H9 (cell line): ENCODE results near the gene DAPK1. TPM values are rescaled to one million over a fixed set of nuclear protein-coding genes. Genes with fewer than 3 reads are reported as not detected.

ENCODE experiments used
- DNase-seq: peaks from one replicate; pipeline ENCODE4 v3.0.0-alpha.2; 2017
- H2AFZ ChIP-seq: one replicate; pipeline ENCODE4 v1.6.1; 2013; ENCODE audit warnings: mild to moderate bottlenecking, low read length, control low read depth, moderate library complexity
- H2AK5ac ChIP-seq: 2 replicates; pipeline ENCODE4 v1.6.1; 2013; ENCODE audit warnings: low read length, control low read depth, mixed read lengths; ENCODE audit not compliant: insufficient read length
- H2BK120ac ChIP-seq: one replicate; pipeline ENCODE4 v1.6.1; 2013; ENCODE audit warnings: low read depth, mild to moderate bottlenecking, low read length, control low read depth, inconsistent platforms; ENCODE audit not compliant: poor library complexity, severe bottlenecking
- H2BK12ac ChIP-seq: 2 replicates; pipeline ENCODE4 v1.6.1; 2013; ENCODE audit warnings: low read length, control low read depth, mixed read lengths, low read depth; ENCODE audit not compliant: insufficient read length
- H2BK15ac ChIP-seq: 2 replicates; pipeline ENCODE4 v1.6.1; 2013; ENCODE audit warnings: low read depth, low read length, control low read depth
- H2BK20ac ChIP-seq: one replicate; pipeline ENCODE4 v1.6.1; 2013; ENCODE audit warnings: low read depth, mild to moderate bottlenecking, low read length, control low read depth, inconsistent platforms; ENCODE audit not compliant: poor library complexity, severe bottlenecking
- H2BK5ac ChIP-seq: 2 replicates; pipeline ENCODE4 v1.6.1; 2013; ENCODE audit warnings: low read length, control low read depth, mixed read lengths; ENCODE audit not compliant: insufficient read length
- H3K14ac ChIP-seq: 2 replicates; pipeline ENCODE4 v1.6.1; 2013; ENCODE audit warnings: low read length, control low read depth; ENCODE audit not compliant: insufficient read depth
- H3K18ac ChIP-seq: 2 replicates; pipeline ENCODE4 v1.6.1; 2013; ENCODE audit warnings: low read depth, mild to moderate bottlenecking, mixed read lengths, low read length, control low read depth; ENCODE audit not compliant: insufficient read length
- H3K23ac ChIP-seq: 2 replicates; pipeline ENCODE4 v1.6.1; 2013; ENCODE audit warnings: low read length, control low read depth, mixed read lengths, low read depth; ENCODE audit not compliant: insufficient read length
- H3K23me2 ChIP-seq: 2 replicates; pipeline ENCODE4 v1.6.1; 2013; ENCODE audit warnings: low read depth, mild to moderate bottlenecking, mixed read lengths, low read length, control low read depth; ENCODE audit not compliant: insufficient read length, poor library complexity, severe bottlenecking
- H3K27ac ChIP-seq: 2 replicates; pipeline ENCODE4 v1.5.1; 2013; ENCODE audit warnings: low read length, control low read depth, mixed read lengths, low read depth; ENCODE audit not compliant: insufficient read length
- H3K27me3 ChIP-seq: 2 replicates; pipeline ENCODE4 v1.6.1; 2013; ENCODE audit warnings: low read length, control low read depth, inconsistent platforms; ENCODE audit not compliant: insufficient read depth
- H3K4ac ChIP-seq: 2 replicates; pipeline ENCODE4 v1.6.1; 2013; ENCODE audit warnings: low read depth, mild to moderate bottlenecking, control low read depth, inconsistent platforms, low read length, moderate library complexity
- H3K4me1 ChIP-seq: 2 replicates; pipeline ENCODE4 v1.6.1; 2013; ENCODE audit warnings: low read length, control low read depth, inconsistent platforms; ENCODE audit not compliant: insufficient read depth
- H3K4me2 ChIP-seq: 2 replicates; pipeline ENCODE4 v1.6.1; 2013; ENCODE audit warnings: low read length, control low read depth, mixed read lengths; ENCODE audit not compliant: insufficient read length, insufficient read depth
- H3K56ac ChIP-seq: 2 replicates; pipeline ENCODE4 v1.6.1; 2013; ENCODE audit warnings: low read depth, mild to moderate bottlenecking, mixed read lengths, low read length, control low read depth; ENCODE audit not compliant: insufficient read length
- H3K79me1 ChIP-seq: 2 replicates; pipeline ENCODE4 v1.6.1; 2013; ENCODE audit warnings: low read depth, mild to moderate bottlenecking, moderate library complexity, low read length, control low read depth, inconsistent platforms; ENCODE audit not compliant: insufficient read depth, poor library complexity, severe bottlenecking
- H3K79me2 ChIP-seq: 2 replicates; pipeline ENCODE4 v1.6.1; 2013; ENCODE audit warnings: low read length, control low read depth, inconsistent platforms; ENCODE audit not compliant: insufficient read depth
- H3K9ac ChIP-seq: 2 replicates; pipeline ENCODE4 v1.6.1; 2013; ENCODE audit warnings: low read length, control low read depth, mixed read lengths; ENCODE audit not compliant: insufficient read length; ENCODE audit errors: extremely low read depth
- H3K9me3 ChIP-seq: one replicate; pipeline ENCODE4 v1.6.1; 2013; ENCODE audit warnings: low read depth, low read length, inconsistent platforms; ENCODE audit not compliant: control insufficient read depth
- H3T11ph ChIP-seq: one replicate; pipeline ENCODE4 v1.6.1; 2013; ENCODE audit warnings: mild to moderate bottlenecking, low read length, control low read depth, inconsistent platforms
- H4K20me1 ChIP-seq: one replicate; pipeline ENCODE4 v1.6.1; 2013; ENCODE audit not compliant: control insufficient read depth, insufficient read length, insufficient read depth
- H4K5ac ChIP-seq: 2 replicates; pipeline ENCODE4 v1.6.1; 2013; ENCODE audit warnings: low read depth, mild to moderate bottlenecking, mixed read lengths, low read length, control low read depth; ENCODE audit not compliant: insufficient read length
- H4K8ac ChIP-seq: replicated peaks from 2 replicates; pipeline ENCODE4 v1.6.1; 2013; ENCODE audit warnings: low read length, control low read depth, mixed read lengths, low read depth; ENCODE audit not compliant: insufficient read length
- H4K91ac ChIP-seq: 2 replicates; pipeline ENCODE4 v1.6.1; 2013; ENCODE audit warnings: low read depth, mild to moderate bottlenecking, moderate library complexity, mixed read lengths, low read length, control low read depth; ENCODE audit not compliant: insufficient read length
- H3K27ac Mint-ChIP-seq, 3 experiments: 2 replicates in 2 of 3; 3 replicates in 1 of 3; pipeline ENCODE4 v1.8.0; 2020 to 2021; ENCODE audit warnings: mixed read lengths in 3 of 3, mild to moderate bottlenecking in 1 of 3, moderate library complexity in 1 of 3
- H3K27me3 Mint-ChIP-seq: 2 replicates; pipeline ENCODE4 v1.8.0; 2021; ENCODE audit warnings: low read depth, mild to moderate bottlenecking, moderate library complexity, mixed read lengths
- H3K36me3 Mint-ChIP-seq, 3 experiments: 2 replicates in 2 of 3; 3 replicates in 1 of 3; pipeline ENCODE4 v1.8.0; 2020 to 2021; ENCODE audit warnings: low read depth in 3 of 3, mixed read lengths in 3 of 3; ENCODE audit not compliant: insufficient read depth in 1 of 3
- H3K4me1 Mint-ChIP-seq, 2 experiments: 2 replicates each; pipeline ENCODE4 v1.8.0; 2020; ENCODE audit warnings: mixed read lengths in 2 of 2
- H3K4me3 Mint-ChIP-seq, 2 experiments: 2 replicates in 1 of 2; 3 replicates in 1 of 2; pipeline ENCODE4 v1.8.0; 2020 to 2021; ENCODE audit warnings: mild to moderate bottlenecking in 2 of 2, mixed read lengths in 2 of 2, moderate library complexity in 1 of 2
- H3K9me3 Mint-ChIP-seq, 2 experiments: 2 replicates in 1 of 2; 3 replicates in 1 of 2; pipeline ENCODE4 v1.8.0; 2020; ENCODE audit warnings: mild to moderate bottlenecking in 2 of 2, mixed read lengths in 2 of 2, moderate library complexity in 1 of 2
- WGBS: extraction: QIAGEN DNeasy Blood & Tissue Kit; methylation state at CpG from one replicate; pipeline ENCODE4 v1.1.7; 2013; ENCODE audit warnings: missing lambda C conversion rate, low lambda C conversion rate, mixed read lengths; ENCODE audit not compliant: insufficient read length; ENCODE audit errors: extremely low coverage; 5-methylcytosine and 5-hydroxymethylcytosine counted together
- total RNA-seq: library from RNA; stranded (reverse); gene quantifications from 2 replicates; pipeline ENCODE4 v1.2.1, GENCODE V29; 2021
- TF ChIP-seq, protein P1 (sequence below): fragments of 200-600 bp; sonication (generic); conservative IDR thresholded peaks from 3 replicates; pipeline ENCODE4 v1.8.0; 2021; ENCODE audit warnings: antibody characterized with exemption, mild to moderate bottlenecking

DAPK1 gene
- total RNA-seq, 1 experiment from 2014 or later, result 79.4 TPM

DNA sequence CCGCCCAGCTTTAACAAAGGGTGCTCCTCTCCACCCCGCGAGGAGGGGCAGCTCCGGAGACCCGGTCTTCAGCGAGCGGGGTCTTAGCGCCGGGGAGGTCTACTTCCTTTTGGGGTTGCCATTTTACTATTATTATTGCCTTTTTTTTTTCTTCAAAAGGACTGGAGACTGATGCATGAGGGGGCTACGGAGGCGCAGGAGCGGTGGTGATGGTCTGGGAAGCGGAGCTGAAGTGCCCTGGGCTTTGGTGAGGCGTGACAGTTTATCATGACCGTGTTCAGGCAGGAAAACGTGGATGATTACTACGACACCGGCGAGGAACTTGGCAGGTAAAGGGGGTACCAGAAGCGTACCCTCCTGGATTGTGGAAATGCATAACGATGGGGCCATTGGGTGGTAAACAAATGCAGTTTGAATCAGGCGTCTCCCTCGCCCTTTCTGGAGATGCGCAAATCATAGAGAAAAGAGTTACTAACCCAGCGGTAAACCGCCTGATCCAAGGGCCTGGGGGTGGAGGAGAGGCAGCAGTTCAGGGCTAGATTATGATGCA lies 1.2 kb downstream of the DAPK1 start:
- TF ChIP-seq, protein P1, sequence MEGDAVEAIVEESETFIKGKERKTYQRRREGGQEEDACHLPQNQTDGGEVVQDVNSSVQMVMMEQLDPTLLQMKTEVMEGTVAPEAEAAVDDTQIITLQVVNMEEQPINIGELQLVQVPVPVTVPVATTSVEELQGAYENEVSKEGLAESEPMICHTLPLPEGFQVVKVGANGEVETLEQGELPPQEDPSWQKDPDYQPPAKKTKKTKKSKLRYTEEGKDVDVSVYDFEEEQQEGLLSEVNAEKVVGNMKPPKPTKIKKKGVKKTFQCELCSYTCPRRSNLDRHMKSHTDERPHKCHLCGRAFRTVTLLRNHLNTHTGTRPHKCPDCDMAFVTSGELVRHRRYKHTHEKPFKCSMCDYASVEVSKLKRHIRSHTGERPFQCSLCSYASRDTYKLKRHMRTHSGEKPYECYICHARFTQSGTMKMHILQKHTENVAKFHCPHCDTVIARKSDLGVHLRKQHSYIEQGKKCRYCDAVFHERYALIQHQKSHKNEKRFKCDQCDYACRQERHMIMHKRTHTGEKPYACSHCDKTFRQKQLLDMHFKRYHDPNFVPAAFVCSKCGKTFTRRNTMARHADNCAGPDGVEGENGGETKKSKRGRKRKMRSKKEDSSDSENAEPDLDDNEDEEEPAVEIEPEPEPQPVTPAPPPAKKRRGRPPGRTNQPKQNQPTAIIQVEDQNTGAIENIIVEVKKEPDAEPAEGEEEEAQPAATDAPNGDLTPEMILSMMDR, result no peak
- Histone ChIP-seq H3K79me2 (peaks cover 11% of the 10 kb centered on the region; the same call in 1 of the 2 replicates), H3K4me1 (no peaks in the 10 kb centered on the region), H4K5ac (no peak overlapping the region), H3T11ph (no peak overlapping the region), H3K27ac (no peak overlapping the region), H4K20me1 (no peaks in the 10 kb centered on the region), H3K4me2 (peak overlapping the region; percentile 85), H3K23me2 (peaks cover 11% of the 10 kb centered on the region), H2BK20ac (no peak overlapping the region), H2AK5ac (no peak overlapping the region), H3K27me3 (no peaks in the 10 kb centered on the region), H3K79me1 (peaks cover 3% of the 10 kb centered on the region), H3K9ac (peak overlapping the region; percentile 64), H3K23ac (no peak overlapping the region), H3K18ac (peak overlapping the region; percentile 82), H3K4ac (no peak overlapping the region), H4K8ac (no peak overlapping the region), H2BK15ac (no peak overlapping the region), H2BK12ac (no peak overlapping the region), H2BK5ac (no peak overlapping the region), H3K9me3 (no peaks in the 10 kb centered on the region), H2BK120ac (no peak overlapping the region), H3K14ac (peak overlapping the region; percentile 79; the same call in 1 of the 2 replicates), H3K56ac (no peak overlapping the region), H4K91ac (no peak overlapping the region), H2AFZ (no peak overlapping the region)
- peaks cover 11% of the 10 kb centered on the region for H3K27me3 Mint-ChIP-seq
- peaks cover 26 to 30% (median 26%) of the 10 kb centered on the region in 3 experiments for H3K36me3 Mint-ChIP-seq
- DNase-seq, result peak; percentile 32
- H3K4me1 Mint-ChIP-seq, result peaks cover 34 to 41% of the 10 kb centered on the region in 2 experiments
- H3K9me3 Mint-ChIP-seq, result peaks cover 0 to 3% of the 10 kb centered on the region in 2 experiments; a peak in 1 of 5 replicates
- peak overlapping the region in 2 of 3 experiments; percentile 69 to 88; a peak in 5 of 7 replicates for H3K27ac Mint-ChIP-seq
- peak overlapping the region; percentile 90 to 94 for H3K4me3 Mint-ChIP-seq
- WGBS, result no CpG with 5 or more reads among the region's 26 CpGs
